ENCODE measurements around the gene DEAF1.

DNA sequence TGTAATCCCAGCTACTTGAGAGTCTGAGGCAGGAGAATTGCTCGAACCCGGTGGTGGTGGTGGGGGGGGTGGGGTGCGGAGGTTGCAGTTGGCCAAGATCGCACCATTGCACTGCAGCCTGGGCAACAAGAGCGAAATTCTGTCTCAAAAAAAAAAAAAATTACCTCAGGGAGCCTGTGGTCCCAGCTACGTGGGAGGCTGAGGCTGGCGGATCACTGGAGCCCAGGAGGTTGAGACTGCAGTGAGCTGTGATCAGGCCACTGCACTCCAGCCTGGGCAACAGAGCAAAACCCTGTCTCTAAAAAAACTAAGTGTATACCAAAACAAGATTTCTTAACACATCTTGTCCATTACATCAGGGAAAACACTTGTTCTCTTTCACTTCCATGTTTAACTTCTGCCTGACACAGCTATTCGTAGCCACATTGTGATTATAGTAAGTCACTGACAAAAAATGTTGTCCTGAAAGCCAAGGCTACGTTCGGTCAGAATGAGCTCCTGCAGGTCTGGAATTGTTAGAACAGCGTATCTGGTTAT lies 2.0 kb upstream of the DEAF1 start:
- TF ChIP-seq CTCF (conservative IDR thresholded peaks at IDR 0.05; ENCODE audit: low read length) (no peak), EZH2phosphoT487 (IDR thresholded peaks at IDR 0.05; ENCODE audit: borderline replicate concordance) (no peak)
